Epithelial cell of alveolus of lung (primary cell): ENCODE data around the gene TAF9. TPM values are rescaled to one million over a fixed set of nuclear protein-coding genes. Genes with fewer than 3 reads are reported as not detected.

Experiments used
- total RNA-seq: library from RNA; depleted of rRNA; stranded (reverse); fragments of >200 nt; gene quantifications from 2 replicates; pipeline ENCODE4 v1.2.1, GENCODE V29; 2015

Gene TAF9, protein sequence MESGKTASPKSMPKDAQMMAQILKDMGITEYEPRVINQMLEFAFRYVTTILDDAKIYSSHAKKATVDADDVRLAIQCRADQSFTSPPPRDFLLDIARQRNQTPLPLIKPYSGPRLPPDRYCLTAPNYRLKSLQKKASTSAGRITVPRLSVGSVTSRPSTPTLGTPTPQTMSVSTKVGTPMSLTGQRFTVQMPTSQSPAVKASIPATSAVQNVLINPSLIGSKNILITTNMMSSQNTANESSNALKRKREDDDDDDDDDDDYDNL
- 50.5 and 65.2 TPM in 2 replicates for total RNA-seq

DNA sequence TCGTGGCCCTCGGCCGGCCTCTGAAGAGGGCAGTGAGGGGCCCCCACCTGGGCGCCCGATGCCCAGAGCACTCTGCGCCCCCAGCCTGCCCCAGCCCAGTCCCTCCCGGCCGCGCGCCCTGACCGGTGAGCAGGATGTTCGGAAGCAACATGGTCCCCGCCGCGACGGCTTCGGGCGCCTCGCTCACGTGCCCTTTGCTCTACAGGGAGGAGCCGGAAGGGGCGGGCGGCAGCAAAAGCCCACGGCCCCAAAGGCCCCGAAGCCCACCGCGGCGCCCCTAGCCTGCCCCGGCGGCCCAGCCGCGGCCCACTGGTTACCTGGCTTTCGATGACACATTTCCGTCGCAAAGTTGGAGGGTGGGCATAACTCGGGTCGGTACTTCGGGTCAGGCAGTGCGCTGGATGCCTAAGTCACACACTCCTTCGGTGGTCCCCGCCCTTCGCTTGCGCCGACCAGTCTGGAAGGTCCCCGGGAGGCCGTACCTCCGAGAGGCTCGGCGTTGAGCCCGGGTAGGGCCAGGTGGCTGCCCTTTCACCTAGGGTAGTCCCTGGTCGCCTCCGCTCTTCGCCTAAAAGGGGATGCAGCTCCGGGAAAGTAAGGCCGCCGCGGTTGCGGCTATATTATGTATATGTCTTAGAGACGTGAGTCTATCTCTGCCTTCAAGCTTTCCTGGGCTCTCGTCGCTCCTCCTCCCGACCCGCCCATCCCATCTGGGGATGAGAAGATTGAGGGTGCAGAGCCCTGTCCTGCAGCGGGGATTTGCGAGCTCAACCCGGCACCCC lies at the start of gene TAF9, which contains the start of the genes AK6 and RAD17:
TSS of gene TAF9 (minus strand) at position 181 of the 782 bp plus-strand sequence. CDS start 3,783 bp downstream, outside the sequence.
TSS of gene AK6 (minus strand) at position 181 of the 782 bp plus-strand sequence. CDS start at position 151, 30 bp downstream.
TSS of gene RAD17 (plus strand) at position 479 of the 782 bp plus-strand sequence. CDS start 2,391 bp downstream, outside the sequence.

DNA sequence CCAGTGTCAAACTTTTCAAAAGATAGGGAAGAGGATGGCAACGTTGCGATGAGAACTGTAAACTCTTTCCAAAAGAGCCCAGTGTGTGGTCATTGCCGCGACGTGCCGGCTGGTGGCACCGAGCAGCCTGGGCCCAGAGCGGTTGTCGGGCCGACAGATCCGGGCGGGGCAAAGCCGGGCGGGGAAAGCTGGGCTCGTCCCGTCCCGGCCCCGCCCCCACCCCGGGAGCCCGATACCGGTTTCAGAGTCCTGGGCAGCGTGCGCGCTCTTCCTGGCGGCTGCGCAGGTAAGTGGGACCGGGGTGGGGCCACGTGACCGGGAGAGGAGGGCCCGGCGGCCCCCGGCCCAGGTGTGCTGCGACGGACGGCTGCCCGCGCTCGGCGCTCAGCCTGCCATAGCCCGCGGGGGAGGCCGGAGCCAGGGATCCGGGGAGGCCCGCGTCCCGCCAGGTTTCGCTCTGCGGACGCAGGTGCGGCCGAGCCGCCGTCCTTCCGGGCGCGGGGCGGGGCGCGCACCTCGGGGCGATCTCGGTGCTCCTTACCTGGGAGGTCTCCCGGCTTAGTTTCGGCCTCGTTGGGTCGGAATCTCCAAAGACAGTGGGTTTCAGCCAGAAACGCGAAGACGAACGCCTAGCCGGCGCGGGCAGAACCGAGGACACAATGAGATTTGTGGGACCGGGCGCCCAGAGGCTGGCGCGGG lies 45.7 kb upstream of the TAF9 start, which contains the start of gene MARVELD2:
TSS of gene MARVELD2 (plus strand) at position 232 of the 699 bp plus-strand sequence. CDS start 4,270 bp downstream, outside the sequence.

Other genes with a start within 250 kb of the TAF9 start
- 59.7 and 119 TPM in 2 replicates for gene CCNB1, start 202.4 kb downstream of the TAF9 start, total RNA-seq
- gene CENPH, start 179.9 kb downstream of the TAF9 start, total RNA-seq: 19.5 and 32.6 TPM in 2 replicates
- 33.6 and 45.8 TPM in 2 replicates for gene CDK7, start 134.6 kb downstream of the TAF9 start, total RNA-seq
- 2.6 and 5.4 TPM in 2 replicates for gene CCDC125, start 36.7 kb downstream of the TAF9 start, total RNA-seq
- gene AK6, start within 50 bp of the TAF9 start, total RNA-seq: 19.1 and 23.8 TPM in 2 replicates
- 14.0 and 14.1 TPM in 2 replicates for gene RAD17, start 298 bp upstream of the TAF9 start, total RNA-seq
- gene MARVELD2, start 45.6 kb upstream of the TAF9 start, total RNA-seq: 0.88 and 2.5 TPM in 2 replicates
- 0.88 and 4.4 TPM in 2 replicates for gene OCLN, start 123.3 kb upstream of the TAF9 start, total RNA-seq
- 31.0 and 36.9 TPM in 2 replicates for gene GTF2H2C, start 190.7 kb upstream of the TAF9 start, total RNA-seq